Adrenal gland (tissue), 5 donors: ENCODE results near the gene ITPKB.

Experiments
- CTCF ChIP-seq, 6 experiments: fragments of 450-650 bp in 4 of 6; fragments of 200-600 bp in 2 of 6; sonication (generic) in 1 of 6; IDR thresholded peaks; 1 replicate in 5 of 6; 2 replicates in 1 of 6; pipeline versions ENCODE4 v1.5.1 to v1.8.0; 2016 to 2021; ENCODE audit warnings: antibody characterized with exemption in 6 of 6, mild to moderate bottlenecking in 2 of 6, moderate library complexity in 1 of 6
- POLR2A ChIP-seq, 2 donors: fragments of 450-650 bp; IDR thresholded peaks; one replicate each; pipeline ENCODE4 v1.6.1; 2017; ENCODE audit warnings: antibody characterized with exemption in 2 of 2, mild to moderate bottlenecking in 2 of 2, moderate library complexity in 1 of 2
- donor health status: DM: no; HTN: no; CAD: no.

GRCh38 chr1:226590614-226591013, 148.5 kb downstream of the ITPKB start:
- TF ChIP-seq CTCF (IDR thresholded peaks at IDR 0.05) (no peak), POLR2A (IDR thresholded peaks at IDR 0.05) (no peak)
